B cell (primary cell): ENCODE data around the gene CRELD2. TPM values are rescaled to one million over a fixed set of nuclear protein-coding genes. Genes with fewer than 3 reads are reported as not detected.

ENCODE experiments used
- ATAC-seq: fragments of 200-7000 bp; cut with Tn5 transposase; one replicate; pipeline ENCODE4 v1.10.0; 2021; ENCODE audit warnings: low read depth, mild to moderate bottlenecking, moderate number of reproducible peaks, moderate library complexity
- CTCF ChIA-PET: fragments of 350-600 bp; sonication (Branson Sonifier 250); formaldehyde crosslinking; loops from one replicate; lab custom pipeline; 2021; ENCODE audit warnings: antibody characterized with exemption, inconsistent platforms; lab: Charles Lee
- POLR2A ChIA-PET: fragments of 350-600 bp; sonication (Branson Sonifier 250); formaldehyde crosslinking; loops from one replicate; lab custom pipeline; 2021; ENCODE audit warnings: antibody characterized with exemption; lab: Charles Lee
- DNase-seq: peaks from one replicate; pipeline ENCODE4 v3.0.0; 2013
- H2AFZ ChIP-seq: 2 replicates; pipeline ENCODE4 v1.6.1; 2012; ENCODE audit warnings: mild to moderate bottlenecking, low read depth, low read length; ENCODE audit not compliant: insufficient read depth, poor library complexity, severe bottlenecking
- H3K27ac ChIP-seq, 2 donors: 1 replicate in 1 of 2; 2 replicates in 1 of 2; pipeline ENCODE4 v1.5.1; 2012 to 2013; ENCODE audit warnings: low read length in 2 of 2, mild to moderate bottlenecking in 2 of 2, moderate library complexity in 1 of 2
- H3K27me3 ChIP-seq, 4 experiments: fragments of 200-600 bp in 1 of 4; sonication (generic) in 1 of 4; replicated peaks in 1 of 4; 1 replicate in 2 of 4; 2 replicates in 2 of 4; pipeline versions ENCODE4 v1.6.1 to v1.7.0; 2013 to 2016; ENCODE audit warnings: low read length in 3 of 4, mild to moderate bottlenecking in 2 of 4, mixed read lengths in 1 of 4, moderate library complexity in 1 of 4; ENCODE audit not compliant: insufficient read depth in 4 of 4, control insufficient read depth in 3 of 4; ENCODE audit errors: control extremely low read depth in 1 of 4
- H3K36me3 ChIP-seq, 2 experiments: replicated peaks in 1 of 2; 1 replicate in 1 of 2; 2 replicates in 1 of 2; pipeline versions ENCODE4 v1.6.1 to v1.7.1; 2013; ENCODE audit warnings: low read length in 1 of 2; ENCODE audit not compliant: insufficient read depth in 2 of 2, control insufficient read depth in 1 of 2; ENCODE audit errors: control extremely low read depth in 1 of 2, extremely low read depth in 1 of 2
- H3K4me1 ChIP-seq, 2 donors: fragments of 200-600 bp in 1 of 2; sonication (generic) in 1 of 2; 1 replicate in 1 of 2; 2 replicates in 1 of 2; pipeline versions ENCODE4 v1.5.1 to v1.6.1; 2013 to 2017; ENCODE audit warnings: low read length in 2 of 2; ENCODE audit not compliant: control insufficient read depth in 2 of 2, insufficient read depth in 2 of 2
- H3K4me2 ChIP-seq: replicated peaks from 2 replicates; pipeline ENCODE3; 2012; ENCODE audit warnings: mild to moderate bottlenecking, low read depth, low read length; ENCODE audit not compliant: poor library complexity, severe bottlenecking
- H3K4me3 ChIP-seq, 5 experiments: fragments of 200-600 bp in 1 of 5; sonication (generic) in 1 of 5; 1 replicate in 3 of 5; 2 replicates in 2 of 5; pipeline versions ENCODE4 v1.5.1 to v1.7.0; 2011 to 2016; ENCODE audit warnings: low read length in 4 of 5, mild to moderate bottlenecking in 4 of 5, low read depth in 2 of 5, control low read depth in 1 of 5, moderate library complexity in 1 of 5; ENCODE audit not compliant: insufficient read depth in 1 of 5; ENCODE audit errors: control extremely low read depth in 1 of 5, extremely low read depth in 1 of 5
- H3K79me2 ChIP-seq: fragments of 200-600 bp; sonication (generic); one replicate; pipeline ENCODE4 v1.6.0; 2016; ENCODE audit warnings: low read length; ENCODE audit not compliant: control insufficient read depth, insufficient read depth
- H3K9ac ChIP-seq: fragments of 200-600 bp; sonication (generic); 2 replicates; pipeline ENCODE4 v1.6.1; 2017; ENCODE audit warnings: mild to moderate bottlenecking, low read length, moderate library complexity
- H3K9me3 ChIP-seq, 3 donors: one replicate each; pipeline versions ENCODE4 v1.6.1 to v1.7.1; 2013; ENCODE audit warnings: low read length in 2 of 3; ENCODE audit not compliant: control insufficient read depth in 2 of 3, insufficient read depth in 1 of 3; ENCODE audit errors: control extremely low read depth in 1 of 3
- H4K20me1 ChIP-seq: 2 replicates; pipeline ENCODE4 v1.6.0; 2012; ENCODE audit warnings: mild to moderate bottlenecking, low read length; ENCODE audit not compliant: insufficient read depth, control insufficient read depth, poor library complexity, severe bottlenecking
- H3K27ac Mint-ChIP-seq: one replicate; pipeline ENCODE4 v1.8.0; 2021; ENCODE audit warnings: mixed read lengths
- H3K27me3 Mint-ChIP-seq: one replicate; pipeline ENCODE4 v1.8.0; 2021; ENCODE audit warnings: mixed read lengths
- H3K4me1 Mint-ChIP-seq: one replicate; pipeline ENCODE4 v1.8.0; 2021; ENCODE audit warnings: mixed read lengths
- H3K4me3 Mint-ChIP-seq: one replicate; pipeline ENCODE4 v1.8.0; 2021; ENCODE audit warnings: mixed read lengths
- H3K9me3 Mint-ChIP-seq: one replicate; pipeline ENCODE4 v1.8.0; 2022; ENCODE audit warnings: mixed read lengths; ENCODE audit not compliant: insufficient read depth
- CTCF ChIP-seq: fragments of 200-600 bp; IDR thresholded peaks from one replicate; pipeline ENCODE4 v1.8.0; 2022; ENCODE audit warnings: antibody characterized with exemption, mild to moderate bottlenecking
- EZH2 ChIP-seq: IDR thresholded peaks from 2 replicates; pipeline ENCODE4 v1.6.1; 2012; ENCODE audit warnings: borderline replicate concordance, low read depth, mild to moderate bottlenecking, moderate library complexity, low read length; ENCODE audit not compliant: insufficient read depth, poor library complexity, severe bottlenecking
- WGBS: methylation state at CpG from one replicate; pipeline ENCODE4 v1.1.5; 2013; ENCODE audit warnings: missing lambda C conversion rate; ENCODE audit not compliant: insufficient coverage; 5-methylcytosine and 5-hydroxymethylcytosine counted together
- intact Hi-C: fragments of 100-400 bp; cut with micrococcal nuclease; formaldehyde crosslinking; loops from one replicate; pipeline ENCODE4 v1.10.0; 2022
- polyA plus RNA-seq: library from polyadenylated mRNA; depleted of rRNA; stranded (reverse); fragments of >200 nt; gene quantifications from 2 replicates; pipeline ENCODE4 v1.2.3, GENCODE V29; 2012
- total RNA-seq, 2 donors: library from RNA; stranded (reverse); fragments of 120-200 nt in 1 of 2; gene quantifications; 1 replicate in 1 of 2; 2 replicates in 1 of 2; pipeline versions ENCODE4 v1.2.3 to v1.2.4, GENCODE V29; 2013 to 2022

Gene CRELD2
- total and polyA plus RNA-seq, 2 donors (not counting 1 experiment from before 2014, with no cell fraction given) = 35.9 to 41.9 TPM

- ATAC-seq (no peak), DNase-seq (no peak)
- intact Hi-C loops = no loop called here
Measured at GRCh38 chr22:49889071-49889470, 29.4 kb upstream of the CRELD2 start.

More at GRCh38 chr22:49889071-49889470, 29.4 kb upstream of the CRELD2 start:
- H4K20me1 ChIP-seq = peaks cover 43% of the 10 kb centered on the region
- no peak overlapping the region for H3K4me2 ChIP-seq
- TF ChIP-seq CTCF = no peak
- TF ChIP-seq EZH2 = no peak
- H2AFZ ChIP-seq = no peak overlapping the region
- no peak overlapping the region for H3K4me3 ChIP-seq
- Mint-ChIP-seq H3K9me3 (peaks cover 4% of the 10 kb centered on the region), H3K4me3 (no peak overlapping the region), H3K27me3 (no peaks in the 10 kb centered on the region), H3K4me1 (no peaks in the 10 kb centered on the region), H3K27ac (no peak overlapping the region)
- no peaks in the 10 kb centered on the region for H3K4me1 ChIP-seq
- peaks cover under 1 to 48% of the 10 kb centered on the region in 2 experiments for H3K36me3 ChIP-seq
- H3K27me3 ChIP-seq = no peaks in the 10 kb centered on the region
- H3K9me3 ChIP-seq = peaks cover 0 to 11% (median under 1%) of the 10 kb centered on the region in 3 donors
- CTCF ChIA-PET = interaction anchor here (1.3 kb wide), 1 partner anchor 142 kb away, joined by 3 read pairs; no protein-coding TSS in a partner anchor
- H3K9ac ChIP-seq = no peak overlapping the region
- POLR2A ChIA-PET = no interaction called here
- peaks cover 41% of the 10 kb centered on the region for H3K79me2 ChIP-seq
- WGBS = 98% methylated on average over 4 of the region's 5 CpGs
- H3K27ac ChIP-seq = no peak overlapping the region
